GM20000 (cell line): ENCODE data around the gene SMIM28.
A peak's percentile ranks its signal among the peaks of the same experiment; 100 is the strongest.

Experiments
- DNase-seq: peaks from one replicate; pipeline ENCODE4 v3.0.0; 2012; ENCODE audit warnings: low spot score
- CTCF ChIP-seq: IDR thresholded peaks from 2 replicates; pipeline ENCODE4 v1.5.1; 2012; ENCODE audit warnings: mild to moderate bottlenecking, control low read depth; ENCODE audit errors: extremely low read depth, missing control alignments

Gene SMIM28

GRCh38 chr6:138400326-138400725 is 22.6 kb downstream of the SMIM28 start:
- no peak for TF ChIP-seq CTCF
- DNase-seq = no peak

- TF ChIP-seq CTCF = no peak
Observed at GRCh38 chr6:138401960-138402837, 24.5 kb downstream of the SMIM28 start.

GRCh38 chr6:138402838-138403187 is 25.1 kb downstream of the SMIM28 start:
- DNase-seq = no peak
- no peak for TF ChIP-seq CTCF

More at GRCh38 chr6:138401960-138402837, 24.5 kb downstream of the SMIM28 start:
- no peak for DNase-seq

- peak; percentile 13 for TF ChIP-seq CTCF
- DNase-seq = peak; percentile 74
Observed at GRCh38 chr6:138403324-138403800, 25.7 kb downstream of the SMIM28 start.

GRCh38 chr6:138403801-138404665 is 26.3 kb downstream of the SMIM28 start, which contains the start of gene HEBP2:
HEBP2 (plus strand) TSS chr6:138404223; CDS start chr6:138404496, 273 bp downstream.
- peak; percentile 57 for TF ChIP-seq CTCF
- DNase-seq = peak; percentile 98

- no peak for TF ChIP-seq CTCF
- no peak for DNase-seq
Observed at GRCh38 chr6:138404666-138405337, 27.1 kb downstream of the SMIM28 start.
